Endodermal cell (in vitro differentiated cells): ENCODE results near the gene GRM7. TPM values are rescaled to one million over a fixed set of nuclear protein-coding genes. Genes with fewer than 3 reads are reported as not detected.

Experiments
- DNase-seq: peaks from one replicate; pipeline ENCODE4 v3.0.0-alpha.2; 2017
- H3K27ac ChIP-seq: 2 replicates; pipeline ENCODE4 v1.5.1; 2013; ENCODE audit warnings: mild to moderate bottlenecking, low read depth, low read length, moderate library complexity
- H3K27me3 ChIP-seq: 2 replicates; pipeline ENCODE4 v1.6.1; 2013; ENCODE audit warnings: mild to moderate bottlenecking, low read length, moderate library complexity; ENCODE audit not compliant: insufficient read depth, control insufficient read depth, poor library complexity, severe bottlenecking
- H3K36me3 ChIP-seq: 2 replicates; pipeline ENCODE4 v1.7.0; 2013; ENCODE audit warnings: mild to moderate bottlenecking, low read length, moderate library complexity; ENCODE audit not compliant: control insufficient read depth, insufficient read depth
- H3K4me1 ChIP-seq: one replicate; pipeline ENCODE4 v1.7.0; 2013; ENCODE audit warnings: low read length; ENCODE audit not compliant: control insufficient read depth, insufficient read depth
- H3K4me3 ChIP-seq: 2 replicates; pipeline ENCODE4 v1.5.1; 2013; ENCODE audit warnings: mild to moderate bottlenecking, low read length, moderate library complexity
- H3K9ac ChIP-seq: 2 replicates; pipeline ENCODE4 v1.6.1; 2013; ENCODE audit warnings: mild to moderate bottlenecking, low read length, moderate library complexity; ENCODE audit not compliant: poor library complexity, severe bottlenecking; ENCODE audit errors: extremely low read depth
- H3K9me3 ChIP-seq: 2 replicates; pipeline ENCODE4 v1.6.1; 2013; ENCODE audit warnings: mild to moderate bottlenecking, low read length, moderate library complexity; ENCODE audit not compliant: control insufficient read depth
- H3K27ac Mint-ChIP-seq: 2 replicates; pipeline ENCODE4 v1.8.0; 2020; ENCODE audit warnings: mixed read lengths
- H3K27me3 Mint-ChIP-seq: 2 replicates; pipeline ENCODE4 v1.8.0; 2021; ENCODE audit warnings: mild to moderate bottlenecking, mixed read lengths; ENCODE audit not compliant: insufficient read depth
- H3K36me3 Mint-ChIP-seq: 2 replicates; pipeline ENCODE4 v1.8.0; 2020; ENCODE audit warnings: low read depth, mixed read lengths
- H3K4me1 Mint-ChIP-seq: 2 replicates; pipeline ENCODE4 v1.8.0; 2020; ENCODE audit warnings: mixed read lengths
- H3K4me3 Mint-ChIP-seq: 2 replicates; pipeline ENCODE4 v1.8.0; 2020; ENCODE audit warnings: mild to moderate bottlenecking, moderate library complexity, mixed read lengths
- H3K9me3 Mint-ChIP-seq: 2 replicates; pipeline ENCODE4 v1.8.0; 2020; ENCODE audit warnings: mild to moderate bottlenecking, mixed read lengths
- CTCF ChIP-seq: fragments of 200-600 bp; sonication (generic); conservative IDR thresholded peaks from 2 replicates; pipeline ENCODE4 v1.5.0; 2021; ENCODE audit warnings: antibody characterized with exemption, mild to moderate bottlenecking
- WGBS, 2 experiments: methylation state at CpG; one replicate each; pipeline versions ENCODE4 v1.1.5 to v1.1.7; 2013; ENCODE audit warnings: missing lambda C conversion rate in 2 of 2, mixed read lengths in 1 of 2; ENCODE audit not compliant: insufficient coverage in 1 of 2, insufficient read length in 1 of 2; 5-methylcytosine and 5-hydroxymethylcytosine counted together
- total RNA-seq, 2 donors: library from RNA; stranded (reverse); fragmentation: NEBNext Ultra II Directional in 1 of 2; extraction: Animal tissue kit (Norgen Biotek cat#: 25700) in 1 of 2; gene quantifications; 2 replicates in 1 of 2; 3 replicates in 1 of 2; pipeline ENCODE4 v1.2.1, GENCODE V29; 2021

The GRM7 gene
- total RNA-seq, 2 donors from 2014 or later, result 0.11 to 0.73 TPM

GRCh38 chr3:7086417-7086816 lies 225.5 kb downstream of the GRM7 start:
- no peak for DNase-seq
- no peaks in the 10 kb centered on the region for H3K27me3 Mint-ChIP-seq
- H3K27ac Mint-ChIP-seq, result no peak overlapping the region
- no peaks in the 10 kb centered on the region for H3K4me1 Mint-ChIP-seq
- no peak overlapping the region for H3K27ac ChIP-seq
- H3K36me3 Mint-ChIP-seq, result no peaks in the 10 kb centered on the region
- H3K4me3 Mint-ChIP-seq, result no peak overlapping the region
- TF ChIP-seq CTCF, result no peak
- no peak overlapping the region for H3K9ac ChIP-seq
- H3K9me3 Mint-ChIP-seq, result no peaks in the 10 kb centered on the region
- no peaks in the 10 kb centered on the region for H3K4me1 ChIP-seq
- H3K9me3 ChIP-seq, result no peaks in the 10 kb centered on the region
- 93 to 100% methylated on average over 2 of the region's 2 CpGs for whole genome bisulfite sequencing, 2 experiments
- no peaks in the 10 kb centered on the region for H3K27me3 ChIP-seq
- no peaks in the 10 kb centered on the region for H3K36me3 ChIP-seq
- no peak overlapping the region for H3K4me3 ChIP-seq

GRCh38 chr3:7095116-7095515 lies 234.2 kb downstream of the GRM7 start:
- H3K27me3 Mint-ChIP-seq, result no peaks in the 10 kb centered on the region
- Histone ChIP-seq H3K4me3 (no peak overlapping the region), H3K27ac (no peak overlapping the region), H3K36me3 (no peaks in the 10 kb centered on the region), H3K9ac (no peak overlapping the region), H3K4me1 (no peaks in the 10 kb centered on the region), H3K9me3 (peaks cover 14% of the 10 kb centered on the region), H3K27me3 (no peaks in the 10 kb centered on the region)
- H3K27ac Mint-ChIP-seq, result no peak overlapping the region
- no peak overlapping the region for H3K4me3 Mint-ChIP-seq
- H3K9me3 Mint-ChIP-seq, result peaks cover 18% of the 10 kb centered on the region
- no peak for TF ChIP-seq CTCF
- no peak for DNase-seq
- no peaks in the 10 kb centered on the region for H3K36me3 Mint-ChIP-seq
- H3K4me1 Mint-ChIP-seq, result no peaks in the 10 kb centered on the region
- WGBS, 2 experiments, result 96% methylated on average over 1 of the region's 1 CpG; no CpG with 5 or more reads in 1 of the 2 experiments

- no peaks in the 10 kb centered on the region for H3K36me3 Mint-ChIP-seq
- H3K4me3 ChIP-seq, result no peak overlapping the region
- no peaks in the 10 kb centered on the region for H3K27me3 ChIP-seq
- H3K9ac ChIP-seq, result no peak overlapping the region
- no peak for DNase-seq
- H3K27ac ChIP-seq, result no peak overlapping the region
- no peaks in the 10 kb centered on the region for H3K4me1 ChIP-seq
- no peak for TF ChIP-seq CTCF
- H3K27ac Mint-ChIP-seq, result no peak overlapping the region
- H3K4me1 Mint-ChIP-seq, result no peaks in the 10 kb centered on the region
- no peaks in the 10 kb centered on the region for H3K27me3 Mint-ChIP-seq
- no peak overlapping the region for H3K4me3 Mint-ChIP-seq
- H3K9me3 Mint-ChIP-seq, result peaks cover 22% of the 10 kb centered on the region
- no peaks in the 10 kb centered on the region for H3K36me3 ChIP-seq
- 87% methylated on average over 1 of the region's 1 CpG; no CpG with 5 or more reads in 1 of the 2 experiments for WGBS, 2 experiments
- H3K9me3 ChIP-seq, result peaks cover 14% of the 10 kb centered on the region
These were observed 239.2 kb downstream of the GRM7 start for GRCh38 chr3:7100136-7100535.
